GM13977 (cell line): ENCODE data around the gene PARP11.

ENCODE experiments used
- DNase-seq: peaks from one replicate; pipeline ENCODE4 v3.0.0; 2012; ENCODE audit warnings: low spot score
- in situ Hi-C: fragments of 300-500 bp; cut with MboI; formaldehyde crosslinking; loops from one replicate; pipeline ENCODE4 v1.12.0; 2022; ENCODE audit warnings: low sequenced_read_pairs, low pct_unique_long_range_greater_than_20kb, mixed read lengths, inconsistent platforms; ENCODE audit not compliant: unreplicated experiment
- TF ChIP-seq, protein P1 (sequence below): IDR thresholded peaks from 2 replicates; pipeline ENCODE4 v1.5.1; 2012; ENCODE audit warnings: mild to moderate bottlenecking, control low read depth; ENCODE audit not compliant: insufficient read depth; ENCODE audit errors: extremely low read depth, missing control alignments

Gene PARP11

DNA sequence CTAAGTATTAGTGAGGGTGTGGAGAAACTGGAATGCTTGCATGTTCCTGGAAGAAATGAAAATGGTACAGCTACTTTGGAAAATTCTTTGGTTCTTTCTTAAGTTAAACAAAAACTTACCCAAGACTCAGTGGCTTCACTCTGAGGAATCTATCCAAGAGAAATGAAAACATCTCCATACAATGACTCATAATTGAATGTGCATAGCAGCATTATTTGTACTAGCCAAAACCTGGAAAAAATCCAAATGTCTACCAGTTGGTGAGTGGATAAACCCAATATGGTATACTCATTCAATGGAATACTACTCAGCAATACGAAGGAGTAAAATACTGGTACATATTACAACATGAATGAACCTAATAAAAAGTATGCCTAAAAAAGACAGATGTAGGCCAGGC is 102.3 kb downstream of the PARP11 start:
- in situ Hi-C loops, result no loop called here
- TF ChIP-seq, protein P1, sequence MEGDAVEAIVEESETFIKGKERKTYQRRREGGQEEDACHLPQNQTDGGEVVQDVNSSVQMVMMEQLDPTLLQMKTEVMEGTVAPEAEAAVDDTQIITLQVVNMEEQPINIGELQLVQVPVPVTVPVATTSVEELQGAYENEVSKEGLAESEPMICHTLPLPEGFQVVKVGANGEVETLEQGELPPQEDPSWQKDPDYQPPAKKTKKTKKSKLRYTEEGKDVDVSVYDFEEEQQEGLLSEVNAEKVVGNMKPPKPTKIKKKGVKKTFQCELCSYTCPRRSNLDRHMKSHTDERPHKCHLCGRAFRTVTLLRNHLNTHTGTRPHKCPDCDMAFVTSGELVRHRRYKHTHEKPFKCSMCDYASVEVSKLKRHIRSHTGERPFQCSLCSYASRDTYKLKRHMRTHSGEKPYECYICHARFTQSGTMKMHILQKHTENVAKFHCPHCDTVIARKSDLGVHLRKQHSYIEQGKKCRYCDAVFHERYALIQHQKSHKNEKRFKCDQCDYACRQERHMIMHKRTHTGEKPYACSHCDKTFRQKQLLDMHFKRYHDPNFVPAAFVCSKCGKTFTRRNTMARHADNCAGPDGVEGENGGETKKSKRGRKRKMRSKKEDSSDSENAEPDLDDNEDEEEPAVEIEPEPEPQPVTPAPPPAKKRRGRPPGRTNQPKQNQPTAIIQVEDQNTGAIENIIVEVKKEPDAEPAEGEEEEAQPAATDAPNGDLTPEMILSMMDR, result no peak
- DNase-seq, result no peak

DNA sequence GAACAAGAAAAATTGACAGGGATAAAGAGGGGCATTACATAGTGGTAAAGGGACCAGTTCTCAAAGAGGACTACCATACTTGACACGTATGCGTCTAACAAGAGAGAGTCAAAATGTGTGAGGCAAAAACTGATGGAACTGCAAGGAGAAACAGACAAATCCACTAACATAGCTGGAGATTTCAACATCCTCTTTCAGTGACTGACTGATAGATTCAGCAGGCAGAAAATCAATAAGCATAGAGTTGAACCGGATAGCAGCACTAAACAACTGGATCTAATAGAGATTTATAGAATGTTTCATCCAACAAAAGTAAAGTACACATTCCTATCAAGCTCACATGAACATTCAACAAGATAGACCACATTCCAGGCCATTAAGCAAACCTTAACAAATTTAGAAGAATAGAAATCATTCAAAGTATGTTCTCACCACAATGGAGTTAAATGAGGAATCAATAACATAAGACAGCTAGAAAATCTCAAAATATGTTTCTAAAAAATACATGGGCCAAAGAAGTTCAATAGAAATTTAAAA is 104.2 kb downstream of the PARP11 start:
- in situ Hi-C loops, result no loop called here
- no peak for DNase-seq
- TF ChIP-seq, protein P1, result no peak

- in situ Hi-C loops, result no loop called here
- DNase-seq, result no peak
- TF ChIP-seq, protein P1, result no peak
Measured at GRCh38 chr12:3761116-3761735, 112.0 kb downstream of the PARP11 start.

DNA sequence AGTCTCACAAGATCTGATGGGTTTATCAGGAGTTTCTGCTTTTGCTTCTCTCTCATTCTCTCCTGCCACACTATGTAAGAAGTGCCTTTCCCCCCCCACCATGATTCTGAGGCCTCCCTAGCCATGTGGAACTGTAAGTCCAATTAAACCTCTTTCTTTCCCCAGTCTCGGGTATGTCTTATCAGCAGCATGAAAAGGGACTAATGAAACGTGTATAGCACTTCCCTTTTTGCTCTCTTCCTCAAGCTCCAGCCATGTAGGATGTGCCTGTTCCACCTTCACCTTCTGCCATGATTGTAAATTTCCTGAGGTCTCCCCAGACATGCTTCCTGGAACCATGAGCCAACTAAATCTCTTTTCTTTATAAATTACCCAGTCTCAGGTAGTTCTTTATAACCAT is 113.3 kb downstream of the PARP11 start:
- in situ Hi-C loops, result no loop called here
- DNase-seq, result no peak
- TF ChIP-seq, protein P1, result no peak
